Activated CD8-positive, alpha-beta T cell treated with anti-CD3 and anti-CD28 coated beads for 36 hours (primary cell): Measurements from ENCODE around the gene KANTR. TPM values are rescaled to one million over a fixed set of nuclear protein-coding genes. Genes with fewer than 3 reads are reported as not detected.

ENCODE experiments used
- ATAC-seq: fragments of 200-7000 bp; cut with Tn5 transposase; one replicate; pipeline ENCODE4 v1.10.0; 2021; ENCODE audit warnings: mild to moderate bottlenecking, moderate library complexity
- CTCF ChIA-PET: fragments of 350-600 bp; sonication (Branson Sonifier 250); formaldehyde crosslinking; loops from one replicate; lab custom pipeline; 2021; ENCODE audit warnings: antibody characterized with exemption; lab: Charles Lee
- POLR2A ChIA-PET: fragments of 350-600 bp; sonication (Branson Sonifier 250); formaldehyde crosslinking; loops from one replicate; lab custom pipeline; 2021; ENCODE audit warnings: antibody characterized with exemption; lab: Charles Lee
- DNase-seq: peaks from one replicate; pipeline ENCODE4 v3.0.0-alpha.2; 2020
- H3K27ac Mint-ChIP-seq: one replicate; pipeline ENCODE4 v1.8.0; 2021; ENCODE audit warnings: mild to moderate bottlenecking, mixed read lengths
- H3K27me3 Mint-ChIP-seq: one replicate; pipeline ENCODE4 v1.8.0; 2021; ENCODE audit warnings: mixed read lengths
- H3K36me3 Mint-ChIP-seq: one replicate; pipeline ENCODE4 v1.8.0; 2021; ENCODE audit warnings: low read depth, mixed read lengths
- H3K4me1 Mint-ChIP-seq: one replicate; pipeline ENCODE4 v1.8.0; 2021; ENCODE audit warnings: low read depth, mixed read lengths
- H3K4me3 Mint-ChIP-seq: one replicate; pipeline ENCODE4 v1.8.0; 2021; ENCODE audit warnings: mild to moderate bottlenecking, moderate library complexity, mixed read lengths
- H3K9me3 Mint-ChIP-seq: one replicate; pipeline ENCODE4 v1.8.0; 2021; ENCODE audit warnings: mixed read lengths
- intact Hi-C: fragments of 100-400 bp; cut with micrococcal nuclease; formaldehyde crosslinking; loops from one replicate; pipeline ENCODE4 v1.10.0; 2022
- total RNA-seq, 2 experiments: library from RNA; stranded (reverse); gene quantifications; one replicate each; pipeline ENCODE4 v1.2.3, GENCODE V29; 2021
- TF ChIP-seq, protein P1 (sequence below): fragments of 200-600 bp; IDR thresholded peaks from one replicate; pipeline ENCODE4 v1.8.0; 2022; ENCODE audit warnings: antibody characterized with exemption, mild to moderate bottlenecking

Gene KANTR
- total RNA-seq, 2 experiments from 2014 or later: 11.1 to 11.7 TPM

DNA sequence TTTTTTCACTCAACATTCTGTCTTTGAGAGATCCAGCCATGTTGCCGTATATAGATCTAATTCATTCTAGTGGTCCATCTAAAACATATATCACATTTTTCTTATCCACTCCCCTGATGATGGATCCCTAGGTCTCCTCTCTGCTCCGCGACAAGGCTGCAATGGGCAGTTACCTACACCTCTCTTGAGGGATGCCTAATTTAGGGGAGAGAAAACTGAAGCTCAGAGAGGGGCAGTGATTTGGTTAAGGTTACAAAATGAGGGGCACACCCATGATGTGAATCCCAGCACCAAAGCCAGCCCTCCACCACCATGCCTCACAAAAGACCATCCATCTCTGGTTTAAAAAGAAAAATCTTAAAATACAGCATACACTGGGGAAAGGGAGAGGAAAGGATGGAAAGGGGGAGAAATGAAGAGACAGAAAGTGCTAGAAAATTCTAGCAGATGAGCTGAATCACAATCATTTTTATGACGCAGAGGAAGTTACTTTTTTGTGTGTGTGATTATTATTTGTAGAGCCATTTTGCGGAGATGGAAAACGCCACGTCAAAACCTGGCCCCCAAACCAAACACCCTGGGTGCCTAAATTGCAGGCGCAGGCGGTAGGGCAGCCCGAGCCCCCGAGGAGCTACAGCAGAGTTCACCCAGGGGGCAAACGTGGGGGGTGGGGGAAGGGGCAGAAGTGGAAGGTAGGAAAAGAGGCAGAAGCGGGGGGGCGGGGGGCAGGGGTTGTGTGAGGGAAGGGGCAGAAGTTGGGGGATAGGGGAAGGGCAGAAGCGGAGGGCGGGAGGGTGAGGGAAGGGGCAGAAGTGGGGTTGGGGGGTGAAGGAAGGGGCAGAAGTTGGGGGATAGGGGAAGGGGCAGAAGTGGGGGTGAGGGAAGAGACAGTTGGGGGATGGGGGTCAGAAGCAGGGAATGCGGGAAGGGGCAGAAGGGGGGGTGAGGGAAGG lies 13.0 kb upstream of the KANTR start:
- H3K27ac Mint-ChIP-seq: peak overlapping the region; percentile 93
- CTCF ChIA-PET: no interaction called here

GRCh38 chrX:53081925-53082772 lies 11.8 kb upstream of the KANTR start, which contains the start of gene TSPYL2:
TSPYL2 (plus strand) TSS chrX:53082367; CDS start chrX:53082499, 132 bp downstream.
- peaks cover 43% of the 10 kb centered on the region for H3K4me1 Mint-ChIP-seq
- POLR2A ChIA-PET: interaction anchor here (0.6 to 1.6 kb wide), 4 partner anchors 9 to 32 kb away, joined by 3 to 10 read pairs (median 6); partner anchors contain the start of gene KANTR

More for the DNA sequence above, 13.0 kb upstream of the KANTR start:
- H3K36me3 Mint-ChIP-seq: peaks cover 33% of the 10 kb centered on the region
- intact Hi-C loops: no loop called here
- H3K27me3 Mint-ChIP-seq: no peaks in the 10 kb centered on the region
- TF ChIP-seq, protein P1, sequence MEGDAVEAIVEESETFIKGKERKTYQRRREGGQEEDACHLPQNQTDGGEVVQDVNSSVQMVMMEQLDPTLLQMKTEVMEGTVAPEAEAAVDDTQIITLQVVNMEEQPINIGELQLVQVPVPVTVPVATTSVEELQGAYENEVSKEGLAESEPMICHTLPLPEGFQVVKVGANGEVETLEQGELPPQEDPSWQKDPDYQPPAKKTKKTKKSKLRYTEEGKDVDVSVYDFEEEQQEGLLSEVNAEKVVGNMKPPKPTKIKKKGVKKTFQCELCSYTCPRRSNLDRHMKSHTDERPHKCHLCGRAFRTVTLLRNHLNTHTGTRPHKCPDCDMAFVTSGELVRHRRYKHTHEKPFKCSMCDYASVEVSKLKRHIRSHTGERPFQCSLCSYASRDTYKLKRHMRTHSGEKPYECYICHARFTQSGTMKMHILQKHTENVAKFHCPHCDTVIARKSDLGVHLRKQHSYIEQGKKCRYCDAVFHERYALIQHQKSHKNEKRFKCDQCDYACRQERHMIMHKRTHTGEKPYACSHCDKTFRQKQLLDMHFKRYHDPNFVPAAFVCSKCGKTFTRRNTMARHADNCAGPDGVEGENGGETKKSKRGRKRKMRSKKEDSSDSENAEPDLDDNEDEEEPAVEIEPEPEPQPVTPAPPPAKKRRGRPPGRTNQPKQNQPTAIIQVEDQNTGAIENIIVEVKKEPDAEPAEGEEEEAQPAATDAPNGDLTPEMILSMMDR: no peak
- POLR2A ChIA-PET: interaction anchor here (0.6 to 1.6 kb wide), 3 partner anchors 8 to 33 kb away, joined by 3 to 10 read pairs (median 7); no protein-coding TSS in a partner anchor
- no peaks in the 10 kb centered on the region for H3K9me3 Mint-ChIP-seq
- H3K4me3 Mint-ChIP-seq: peak overlapping the region; percentile 75
- ATAC-seq (no peak), DNase-seq (peak; percentile 60)
- H3K4me1 Mint-ChIP-seq: peaks cover 31% of the 10 kb centered on the region

GRCh38 chrX:53082773-53083616 lies 10.9 kb upstream of the KANTR start:
- Mint-ChIP-seq H3K9me3 (no peaks in the 10 kb centered on the region), H3K27me3 (no peaks in the 10 kb centered on the region), H3K4me1 (peaks cover 51% of the 10 kb centered on the region), H3K4me3 (peak overlapping the region; percentile 89), H3K27ac (peak overlapping the region; percentile 96), H3K36me3 (peaks cover 46% of the 10 kb centered on the region)
- TF ChIP-seq, protein P1: no peak
- intact Hi-C loops: no loop called here
- POLR2A ChIA-PET: interaction anchor here (0.6 to 1.6 kb wide), 4 partner anchors 10 to 369 kb away, joined by 3 to 10 read pairs (median 6); partner anchors contain the start of gene KANTR
- CTCF ChIA-PET: interaction anchor here (1.7 kb wide), 1 partner anchor 10 kb away, joined by 7 read pairs; no protein-coding TSS in a partner anchor
- no peak for DNase-seq
- ATAC-seq: no peak

More at GRCh38 chrX:53081925-53082772, 11.8 kb upstream of the KANTR start, which contains the start of gene TSPYL2:
- Mint-ChIP-seq H3K9me3 (no peaks in the 10 kb centered on the region), H3K36me3 (peaks cover 40% of the 10 kb centered on the region), H3K27me3 (no peaks in the 10 kb centered on the region), H3K27ac (peak within 1 kb of the TSS; percentile 96), H3K4me3 (peak within 1 kb of the TSS; percentile 89)
- DNase-seq (peak; percentile 93), ATAC-seq (peak; percentile 91)
- intact Hi-C loops: no loop called here
- CTCF ChIA-PET: interaction anchor here (1.7 kb wide), 1 partner anchor 10 kb away, joined by 7 read pairs; no protein-coding TSS in a partner anchor
- TF ChIP-seq, protein P1: no peak

GRCh38 chrX:53084043-53084570 lies 9.8 kb upstream of the KANTR start:
- POLR2A ChIA-PET: no interaction called here
- ATAC-seq: no peak

More at GRCh38 chrX:53084043-53084570, 9.8 kb upstream of the KANTR start:
- Mint-ChIP-seq H3K27ac (peak overlapping the region; percentile 71), H3K4me1 (peaks cover 61% of the 10 kb centered on the region), H3K36me3 (peaks cover 51% of the 10 kb centered on the region), H3K4me3 (peak overlapping the region; percentile 89), H3K27me3 (no peaks in the 10 kb centered on the region), H3K9me3 (no peaks in the 10 kb centered on the region)
- no peak for DNase-seq
- CTCF ChIA-PET: no interaction called here
- intact Hi-C loops: no loop called here
- TF ChIP-seq, protein P1: no peak
